B cell (primary cell): ENCODE results near the gene PPP4R4. TPM values are rescaled to one million over a fixed set of nuclear protein-coding genes. Genes with fewer than 3 reads are reported as not detected.

ENCODE experiments used
- polyA plus RNA-seq: library from polyadenylated mRNA; depleted of rRNA; stranded (reverse); fragments of >200 nt; gene quantifications from 2 replicates; pipeline ENCODE4 v1.2.3, GENCODE V29; 2012
- total RNA-seq, 2 donors: library from RNA; stranded (reverse); fragments of 120-200 nt in 1 of 2; gene quantifications; 1 replicate in 1 of 2; 2 replicates in 1 of 2; pipeline versions ENCODE4 v1.2.3 to v1.2.4, GENCODE V29; 2013 to 2022

PPP4R4 gene
- total and polyA plus RNA-seq, 2 donors (not counting 1 experiment from before 2014, with no cell fraction given) = not detected

Other genes with a start within 250 kb of the PPP4R4 start
- not detected in 2 replicates for gene FAM181A, start 247.0 kb upstream of the PPP4R4 start, total RNA-seq
- not detected in 2 replicates for gene FAM181A, start 247.0 kb upstream of the PPP4R4 start, polyA plus RNA-seq
- gene ASB2, start 197.8 kb upstream of the PPP4R4 start, total RNA-seq = 1.00 and 1.5 TPM in 2 replicates
- gene ASB2, start 197.8 kb upstream of the PPP4R4 start, polyA plus RNA-seq = 2.5 and 2.7 TPM in 2 replicates
- gene CCDC197, start 177.0 kb upstream of the PPP4R4 start, total RNA-seq = not detected in 2 replicates
- gene CCDC197, start 177.0 kb upstream of the PPP4R4 start, polyA plus RNA-seq = not detected in 2 replicates
- gene OTUB2, start 148.0 kb upstream of the PPP4R4 start, total RNA-seq = 0.17 and 0.19 TPM in 2 replicates
- 0.04 TPM in 1 of 2 replicates, not detected in the other for gene OTUB2, start 148.0 kb upstream of the PPP4R4 start, polyA plus RNA-seq
- 191 and 211 TPM in 2 replicates for gene DDX24, start 93.1 kb upstream of the PPP4R4 start, total RNA-seq
- gene DDX24, start 93.1 kb upstream of the PPP4R4 start, polyA plus RNA-seq = 145 and 265 TPM in 2 replicates
- 6.7 and 8.9 TPM in 2 replicates for gene IFI27L1, start 93.0 kb upstream of the PPP4R4 start, total RNA-seq
- 6.5 and 6.7 TPM in 2 replicates for gene IFI27L1, start 93.0 kb upstream of the PPP4R4 start, polyA plus RNA-seq
- 0.27 and 0.81 TPM in 2 replicates for gene IFI27, start 63.6 kb upstream of the PPP4R4 start, total RNA-seq
- 0.15 and 0.52 TPM in 2 replicates for gene IFI27, start 63.6 kb upstream of the PPP4R4 start, polyA plus RNA-seq
- gene IFI27L2, start 44.7 kb upstream of the PPP4R4 start, total RNA-seq = 30.2 and 31.4 TPM in 2 replicates
- gene IFI27L2, start 44.7 kb upstream of the PPP4R4 start, polyA plus RNA-seq = 33.2 and 57.4 TPM in 2 replicates
- gene SERPINA10, start 118.9 kb downstream of the PPP4R4 start, total RNA-seq = not detected in 2 replicates
- gene SERPINA10, start 118.9 kb downstream of the PPP4R4 start, polyA plus RNA-seq = not detected in 2 replicates
- not detected in 2 replicates for gene SERPINA6, start 149.0 kb downstream of the PPP4R4 start, total RNA-seq
- not detected in 2 replicates for gene SERPINA6, start 149.0 kb downstream of the PPP4R4 start, polyA plus RNA-seq
- not detected in 2 replicates for gene SERPINA2, start 192.4 kb downstream of the PPP4R4 start, total RNA-seq
- gene SERPINA2, start 192.4 kb downstream of the PPP4R4 start, polyA plus RNA-seq = 0.10 TPM in 1 of 2 replicates, not detected in the other
- 0.69 TPM in 1 of 2 replicates, not detected in the other for gene SERPINA1, start 214.3 kb downstream of the PPP4R4 start, total RNA-seq
- 6.8 and 8.2 TPM in 2 replicates for gene SERPINA1, start 214.3 kb downstream of the PPP4R4 start, polyA plus RNA-seq